Gastroesophageal sphincter (tissue), 3 donors: ENCODE data around the gene IFIT5.

Source experiments
- EP300 ChIP-seq: sonication (generic); formaldehyde crosslinking; IDR thresholded peaks from one replicate; pipeline ENCODE4 v1.6.1; 2017; ENCODE audit warnings: antibody characterized with exemption, mild to moderate bottlenecking
- POLR2A ChIP-seq, 2 donors: fragments of 450-650 bp; IDR thresholded peaks; one replicate each; pipeline ENCODE4 v1.6.1; 2017; ENCODE audit warnings: antibody characterized with exemption in 2 of 2, mild to moderate bottlenecking in 2 of 2, moderate library complexity in 1 of 2
- POLR2AphosphoS5 ChIP-seq: sonication (generic); formaldehyde crosslinking; IDR thresholded peaks from one replicate; pipeline ENCODE4 v1.6.1; 2017; ENCODE audit warnings: antibody characterized with exemption
- TF ChIP-seq, protein P1 (sequence below), 4 experiments: fragments of 200-600 bp in 2 of 4; fragments of 450-650 bp in 2 of 4; sonication (generic) in 1 of 4; IDR thresholded peaks; one replicate each; pipeline ENCODE4 v1.5.1; 2017 to 2019; ENCODE audit warnings: antibody characterized with exemption in 4 of 4, mild to moderate bottlenecking in 2 of 4, moderate library complexity in 2 of 4

- TF ChIP-seq POLR2AphosphoS5 (no peak), POLR2A (IDR thresholded peaks at IDR 0.05) (no peak), EP300 (no peak)
- TF ChIP-seq, protein P1, sequence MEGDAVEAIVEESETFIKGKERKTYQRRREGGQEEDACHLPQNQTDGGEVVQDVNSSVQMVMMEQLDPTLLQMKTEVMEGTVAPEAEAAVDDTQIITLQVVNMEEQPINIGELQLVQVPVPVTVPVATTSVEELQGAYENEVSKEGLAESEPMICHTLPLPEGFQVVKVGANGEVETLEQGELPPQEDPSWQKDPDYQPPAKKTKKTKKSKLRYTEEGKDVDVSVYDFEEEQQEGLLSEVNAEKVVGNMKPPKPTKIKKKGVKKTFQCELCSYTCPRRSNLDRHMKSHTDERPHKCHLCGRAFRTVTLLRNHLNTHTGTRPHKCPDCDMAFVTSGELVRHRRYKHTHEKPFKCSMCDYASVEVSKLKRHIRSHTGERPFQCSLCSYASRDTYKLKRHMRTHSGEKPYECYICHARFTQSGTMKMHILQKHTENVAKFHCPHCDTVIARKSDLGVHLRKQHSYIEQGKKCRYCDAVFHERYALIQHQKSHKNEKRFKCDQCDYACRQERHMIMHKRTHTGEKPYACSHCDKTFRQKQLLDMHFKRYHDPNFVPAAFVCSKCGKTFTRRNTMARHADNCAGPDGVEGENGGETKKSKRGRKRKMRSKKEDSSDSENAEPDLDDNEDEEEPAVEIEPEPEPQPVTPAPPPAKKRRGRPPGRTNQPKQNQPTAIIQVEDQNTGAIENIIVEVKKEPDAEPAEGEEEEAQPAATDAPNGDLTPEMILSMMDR (IDR thresholded peaks at IDR 0.05), result no peak
Observed at GRCh38 chr10:89413398-89413912, 913 bp upstream of the IFIT5 start.
